Aorta (tissue), 5 donors: ENCODE data around the gene UBE2Z. TPM values are rescaled to one million over a fixed set of nuclear protein-coding genes. Genes with fewer than 3 reads are reported as not detected.
A peak's percentile ranks its signal among the peaks of the same experiment; 100 is the strongest.

Source experiments
- ATAC-seq: fragments of 200-7000 bp; cut with Tn5 transposase; one replicate; pipeline ENCODE4 v1.9.1; 2022; ENCODE audit warnings: moderate library complexity; ENCODE audit not compliant: low FRiP score
- DNase-seq, 2 donors: peaks; one replicate each; pipeline ENCODE4 v3.0.0-alpha.2; 2020
- H3K27ac ChIP-seq, 2 donors: one replicate each; pipeline ENCODE4 v1.5.1; 2013; ENCODE audit warnings: low read length in 2 of 2, mild to moderate bottlenecking in 2 of 2, moderate library complexity in 2 of 2, control low read depth in 1 of 2, inconsistent platforms in 1 of 2, low read depth in 1 of 2
- H3K27me3 ChIP-seq, 2 donors: one replicate each; pipeline ENCODE4 v1.6.1; 2013; ENCODE audit warnings: control low read depth in 1 of 2, low read length in 1 of 2, mild to moderate bottlenecking in 1 of 2, moderate library complexity in 1 of 2; ENCODE audit not compliant: insufficient read depth in 2 of 2, control insufficient read depth in 1 of 2
- H3K36me3 ChIP-seq, 2 donors: one replicate each; pipeline ENCODE4 v1.6.1; 2013; ENCODE audit warnings: control low read depth in 1 of 2, low read length in 1 of 2, mild to moderate bottlenecking in 1 of 2; ENCODE audit not compliant: insufficient read depth in 2 of 2, control insufficient read depth in 1 of 2
- H3K4me1 ChIP-seq, 2 donors: one replicate each; pipeline ENCODE4 v1.6.1; 2013; ENCODE audit warnings: low read length in 2 of 2, control low read depth in 1 of 2, mild to moderate bottlenecking in 1 of 2, moderate library complexity in 1 of 2; ENCODE audit not compliant: insufficient read depth in 2 of 2, control insufficient read depth in 1 of 2
- H3K4me3 ChIP-seq, 2 donors: one replicate each; pipeline ENCODE4 v1.5.1; 2013; ENCODE audit warnings: low read length in 2 of 2, control low read depth in 1 of 2, mild to moderate bottlenecking in 1 of 2
- H3K9me3 ChIP-seq: one replicate; pipeline ENCODE4 v1.6.1; 2013; ENCODE audit warnings: mild to moderate bottlenecking, low read length; ENCODE audit not compliant: control insufficient read depth
- WGBS, 2 donors: extraction: QIAGEN DNeasy Blood & Tissue Kit; methylation state at CpG; one replicate each; pipeline ENCODE4 v1.1.7; 2013; 5-methylcytosine and 5-hydroxymethylcytosine counted together
- intact Hi-C, 2 donors: fragments of 100-400 bp; cut with DNase I; formaldehyde crosslinking; loops; one replicate each; pipeline versions ENCODE4 v1.14.2 to v1.15.0; 2022
- long read RNA-seq, 2 donors: library from polyadenylated mRNA; unstranded; transcript quantifications; one replicate each; pipeline ENCODE4 v2.0.0, GENCODE V29; 2020 to 2021
- polyA plus RNA-seq, 2 donors: library from polyadenylated mRNA; stranded (reverse); fragments of 200-250 nt; gene quantifications; one replicate each; pipeline ENCODE4 v1.2.3, GENCODE V29; 2013
- total RNA-seq, 2 donors: library from RNA; stranded (reverse); fragmentation: NEBNext Ultra II Directional; extraction: Animal tissue kit (Norgen Biotek cat#: 25700); gene quantifications; one replicate each; pipeline ENCODE4 v1.2.1, GENCODE V29; 2021
- donor health status: healthy with polysubstance abuse.
- donor health status: Bipolar disorder and iron deficiency.
- donor health status: DM: no; HTN: no; CAD: no.
- donor health status: DM: no; HTN: no; CAD: no.
- donor health status: DM: yes; HTN: yes; CAD: no.

UBE2Z gene
- total RNA-seq (10 to 100 TPM; 67.6 to 84.0 TPM), polyA plus RNA-seq (10 to 100 TPM; 29.8 to 54.7 TPM)
- long read RNA-seq, donor 1, full-length matches to known transcripts, result 62 of 93 reads
- long read RNA-seq, donor 1, partial matches to known transcripts, result 4 of 93 reads
- long read RNA-seq, donor 1, other reads (novel, unspliced or antisense), result 27 of 93 reads
- long read RNA-seq, donor 2, transcript UBE2Z-201 (7 exons, 3,122 nt), result major isoform, 17 of 30 reads
- long read RNA-seq, donor 2, partial matches to known transcripts, result 1 of 30 reads
- long read RNA-seq, donor 2, other reads (novel, unspliced or antisense), result 11 of 30 reads

DNA sequence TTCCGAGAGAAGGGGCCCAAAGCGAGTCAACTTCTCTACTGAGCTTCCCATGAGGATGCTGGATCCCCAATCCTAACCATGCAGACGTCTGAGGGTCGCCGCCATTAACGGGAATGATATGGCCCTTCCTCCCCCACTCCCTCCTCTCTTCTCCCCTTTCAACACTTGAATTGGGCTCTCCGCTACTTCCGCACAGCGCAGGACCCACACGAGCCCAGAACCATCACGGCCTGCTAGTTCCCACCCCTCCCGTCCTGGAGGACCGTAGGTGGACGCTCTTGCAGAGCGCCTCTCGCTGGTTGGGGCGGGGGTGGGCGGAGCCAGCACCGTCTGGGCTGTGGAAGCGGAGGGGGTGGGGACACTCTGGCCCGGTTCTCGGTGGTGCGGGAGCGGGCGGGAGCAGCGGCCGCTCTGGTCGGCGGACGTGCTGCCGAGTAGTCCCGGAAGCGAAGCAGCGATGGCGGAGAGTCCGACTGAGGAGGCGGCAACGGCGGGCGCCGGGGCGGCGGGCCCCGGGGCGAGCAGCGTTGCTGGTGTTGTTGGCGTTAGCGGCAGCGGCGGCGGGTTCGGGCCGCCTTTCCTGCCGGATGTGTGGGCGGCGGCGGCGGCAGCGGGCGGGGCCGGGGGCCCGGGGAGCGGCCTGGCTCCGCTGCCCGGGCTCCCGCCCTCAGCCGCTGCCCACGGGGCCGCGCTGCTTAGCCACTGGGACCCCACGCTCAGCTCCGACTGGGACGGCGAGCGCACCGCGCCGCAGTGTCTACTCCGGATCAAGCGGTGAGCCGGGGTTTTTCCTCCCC is at the start of gene UBE2Z:
UBE2Z (plus strand) TSS at position 361 of the 797 bp plus-strand sequence; CDS start at position 458, 97 bp downstream.
- peak within 1 kb of the TSS; percentile 33 to 64 for H3K27ac ChIP-seq
- intact Hi-C loops, result loop anchor here (1.0 to 5.0 kb wide), 3 partner anchors 16 to 34 kb away; partner anchors contain the start of genes ATP5MC1 (in 1 of the 2) and SNF8 (in 1 of the 2)
- H3K27me3 ChIP-seq, result no peaks in the 10 kb centered on the region
- no peaks in the 10 kb centered on the region for H3K9me3 ChIP-seq
- no peaks in the 10 kb centered on the region for H3K4me1 ChIP-seq
- 0 to 1% methylated on average over 47 to 81 of the region's 81 CpGs for WGBS, 2 donors
- peak; percentile 98 for ATAC-seq
- no peaks in the 10 kb centered on the region for H3K36me3 ChIP-seq
- H3K4me3 ChIP-seq, result peak within 1 kb of the TSS; percentile 71 to 98
- DNase-seq, result peak; percentile 95 to 97

DNA sequence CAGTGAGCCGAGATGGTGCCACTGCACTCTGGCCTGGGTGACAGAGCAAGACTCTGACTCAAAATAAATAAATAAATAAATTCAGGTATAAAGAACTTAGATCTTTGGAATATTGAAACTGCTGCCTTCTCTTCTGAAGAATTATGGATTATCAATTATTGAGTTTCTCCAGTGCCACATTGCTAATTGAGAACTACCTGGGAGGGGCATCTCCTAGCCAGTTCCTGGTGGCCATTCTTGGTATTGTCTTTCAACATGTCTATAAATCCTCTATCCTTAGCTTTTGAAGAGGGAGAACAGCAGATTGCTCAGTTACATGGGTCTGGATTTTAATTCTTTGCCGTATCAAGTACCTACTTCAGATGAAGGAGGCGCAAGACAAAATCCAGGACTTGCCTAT is 48.2 kb upstream of the UBE2Z start:
- H3K27me3 ChIP-seq, result no peaks in the 10 kb centered on the region
- intact Hi-C loops, result no loop called here
- no peak overlapping the region for H3K4me3 ChIP-seq
- H3K36me3 ChIP-seq, result peaks cover 5% of the 10 kb centered on the region in 2 donors
- DNase-seq (no peak), ATAC-seq (no peak)
- no peaks in the 10 kb centered on the region for H3K4me1 ChIP-seq
- whole genome bisulfite sequencing, 2 donors, result 96 to 97% methylated on average over 3 of the region's 3 CpGs
- no peaks in the 10 kb centered on the region for H3K9me3 ChIP-seq
- H3K27ac ChIP-seq, result no peak overlapping the region

DNA sequence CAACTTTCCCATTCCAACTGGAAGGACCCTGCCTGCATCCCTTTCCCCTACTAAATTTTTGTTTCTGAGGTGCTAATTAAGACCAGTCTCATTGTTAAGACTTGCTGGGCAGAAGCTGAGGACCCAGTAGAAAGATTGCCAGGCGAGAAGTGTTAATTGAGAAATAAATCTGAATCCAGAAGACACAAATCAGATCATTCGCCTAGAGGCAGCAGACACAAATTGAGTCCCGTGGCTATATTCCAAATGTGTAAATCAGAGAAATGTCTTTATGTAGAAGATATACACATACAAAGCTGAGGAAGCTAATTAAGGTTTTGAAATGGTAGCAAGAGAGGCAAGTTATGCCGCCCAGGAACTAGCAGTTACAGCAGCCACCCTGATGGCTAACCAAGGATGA is 47.8 kb upstream of the UBE2Z start:
- WGBS, 2 donors, result 92 to 93% methylated on average over 4 of the region's 4 CpGs
- DNase-seq (no peak), ATAC-seq (no peak)
- Histone ChIP-seq H3K27me3 (no peaks in the 10 kb centered on the region), H3K4me1 (no peaks in the 10 kb centered on the region), H3K9me3 (no peaks in the 10 kb centered on the region), H3K36me3 (peaks cover 5 to 6% of the 10 kb centered on the region in 2 donors), H3K4me3 (no peak overlapping the region), H3K27ac (no peak overlapping the region)
- intact Hi-C loops, result no loop called here

DNA sequence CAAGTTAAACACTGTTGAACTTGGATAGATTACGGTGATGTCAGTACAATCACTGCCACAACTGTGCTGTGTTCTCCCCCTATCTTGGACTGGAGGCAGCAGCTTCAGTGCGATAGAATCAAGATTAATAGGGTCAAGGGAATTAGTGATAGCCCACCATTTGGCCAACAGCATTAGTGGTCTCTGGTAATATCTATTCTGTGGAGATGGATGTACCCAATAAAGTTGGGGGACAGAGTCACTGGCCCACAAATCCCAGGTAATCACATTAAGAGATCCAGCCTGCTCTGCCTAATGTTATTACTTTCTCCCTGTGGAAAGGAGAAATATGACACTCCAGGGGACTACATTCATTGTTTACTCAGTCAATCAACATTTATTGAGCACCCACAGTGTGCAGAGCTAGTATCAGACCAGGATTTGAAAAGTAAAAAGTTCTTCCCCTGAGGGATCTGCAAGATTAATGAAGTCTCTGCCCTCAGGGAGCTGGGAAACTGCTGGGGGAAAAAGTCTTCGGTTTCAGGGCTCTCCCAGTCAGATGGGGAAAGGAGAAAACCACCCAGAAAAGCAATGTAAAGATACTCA is 39.2 kb upstream of the UBE2Z start:
- Histone ChIP-seq H3K4me3 (no peak overlapping the region), H3K36me3 (peaks cover 0 to 4% of the 10 kb centered on the region in 2 donors), H3K9me3 (no peaks in the 10 kb centered on the region), H3K4me1 (no peaks in the 10 kb centered on the region), H3K27me3 (no peaks in the 10 kb centered on the region), H3K27ac (no peak overlapping the region)
- 49 to 51% methylated on average over 3 of the region's 3 CpGs for WGBS, 2 donors
- DNase-seq (no peak), ATAC-seq (no peak)
- intact Hi-C loops, result no loop called here

DNA sequence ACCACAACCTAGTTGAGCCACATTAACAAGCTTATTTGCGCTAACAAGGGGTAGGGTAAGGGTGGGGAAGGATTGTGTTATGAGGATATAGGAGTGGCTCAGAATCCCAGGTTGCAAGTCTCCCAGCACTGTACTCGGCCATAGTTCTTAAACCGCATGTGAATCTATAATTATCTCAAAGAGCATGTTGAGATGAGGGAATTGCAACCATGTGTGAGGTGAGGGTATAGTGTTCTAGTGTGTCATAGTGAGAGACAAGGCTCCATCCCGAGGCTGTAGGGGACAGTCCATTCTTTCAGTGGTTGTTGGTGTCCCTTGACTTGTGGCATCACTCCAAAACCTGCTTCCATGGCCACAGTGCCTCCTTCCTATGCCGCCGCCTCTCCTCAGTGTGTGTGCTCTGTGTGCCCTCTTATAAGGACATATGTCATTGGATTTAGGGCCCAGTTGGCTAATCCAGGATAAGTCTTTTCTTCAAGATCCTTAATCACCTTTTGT is 38.3 kb upstream of the UBE2Z start:
- Histone ChIP-seq H3K27me3 (no peaks in the 10 kb centered on the region), H3K36me3 (peaks cover 0 to 3% of the 10 kb centered on the region in 2 donors), H3K9me3 (no peaks in the 10 kb centered on the region), H3K4me3 (no peak overlapping the region), H3K27ac (no peak overlapping the region), H3K4me1 (no peaks in the 10 kb centered on the region)
- 70 to 72% methylated on average over 6 of the region's 6 CpGs for WGBS, 2 donors
- intact Hi-C loops, result loop anchor here in 1 of 2 donors (10.0 kb wide), 1 partner anchor 145 kb away; the partner anchor contains the start of genes HOXB13, PRAC1 and PRAC2
- no peak for ATAC-seq
- no peak for DNase-seq

DNA sequence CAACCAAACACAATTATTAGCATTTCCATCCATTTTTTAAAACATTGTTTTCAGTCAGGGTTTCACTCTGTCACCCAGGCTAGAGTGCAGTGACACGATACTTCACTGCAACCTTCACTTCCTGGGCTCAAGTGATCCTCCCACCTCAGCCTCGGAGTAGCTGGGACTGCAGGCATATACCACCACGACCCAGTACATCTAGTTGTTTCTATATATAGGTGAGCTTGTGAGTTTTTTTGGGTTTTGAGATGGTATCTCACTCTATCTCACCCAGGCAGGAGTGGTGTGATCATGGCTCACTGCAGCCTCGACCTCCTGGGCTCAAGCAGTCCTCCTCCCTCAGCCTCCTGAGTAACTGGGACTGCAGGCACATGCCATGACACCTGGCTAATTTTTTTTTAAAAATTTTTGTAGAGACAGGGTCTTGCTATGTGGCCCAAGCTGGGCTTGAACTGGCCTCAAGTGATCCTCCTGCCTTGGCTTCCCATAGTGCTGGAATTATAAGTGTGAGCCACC is 37.1 kb upstream of the UBE2Z start:
- no peaks in the 10 kb centered on the region for H3K4me1 ChIP-seq
- no peak overlapping the region for H3K27ac ChIP-seq
- H3K9me3 ChIP-seq, result no peaks in the 10 kb centered on the region
- H3K4me3 ChIP-seq, result no peak overlapping the region
- DNase-seq (no peak), ATAC-seq (no peak)
- WGBS, 2 donors, result 57 to 62% methylated on average over 4 of the region's 4 CpGs
- H3K27me3 ChIP-seq, result no peaks in the 10 kb centered on the region
- intact Hi-C loops, result loop anchor here in 1 of 2 donors (10.0 kb wide), 1 partner anchor 146 kb away; the partner anchor contains the start of genes HOXB13, PRAC1 and PRAC2
- no peaks in the 10 kb centered on the region for H3K36me3 ChIP-seq

DNA sequence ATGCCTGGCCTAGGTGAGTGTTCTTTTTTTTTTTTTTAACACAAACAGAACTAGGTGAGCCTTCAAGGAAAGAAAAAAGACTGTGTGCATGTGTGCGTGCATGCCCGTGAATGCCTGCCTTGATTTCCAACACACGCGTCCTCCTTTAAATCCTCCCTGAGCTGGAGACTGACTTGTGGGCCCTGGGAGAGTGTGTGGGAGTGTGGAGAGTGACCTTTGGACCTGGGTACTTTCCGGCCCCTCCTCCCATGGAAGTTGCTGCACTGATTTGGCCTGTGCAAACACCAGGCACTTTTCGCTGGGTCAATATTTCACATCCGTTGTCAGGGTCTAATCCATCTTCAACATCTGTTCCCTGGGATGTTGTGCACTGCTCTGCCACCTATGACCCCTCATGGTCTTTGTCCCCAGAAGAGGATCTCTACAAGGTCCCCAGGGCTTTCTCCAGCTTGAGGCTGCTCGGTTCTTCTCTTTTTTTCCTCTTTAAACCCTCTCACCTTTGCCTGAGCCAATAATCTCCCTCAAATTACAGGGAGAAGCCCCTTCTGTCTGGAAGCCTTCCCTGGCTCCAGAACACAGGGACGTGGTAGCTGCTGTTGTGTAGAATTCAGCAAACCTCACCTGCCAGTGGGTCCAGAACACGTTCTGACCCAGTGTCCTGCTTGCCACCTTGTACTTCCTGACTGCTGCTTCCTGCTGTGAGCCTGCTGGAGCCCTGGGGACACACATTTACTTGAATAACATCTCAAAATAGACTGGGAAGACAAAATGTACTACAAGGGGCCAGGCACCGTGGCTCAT is 36.5 kb upstream of the UBE2Z start:
- DNase-seq (no peak), ATAC-seq (peak; percentile 68)
- H3K4me1 ChIP-seq, result no peaks in the 10 kb centered on the region
- no peak overlapping the region for H3K27ac ChIP-seq
- intact Hi-C loops, result loop anchor here in 1 of 2 donors (10.0 kb wide), 1 partner anchor 147 kb away; the partner anchor contains the start of genes HOXB13, PRAC1 and PRAC2
- no peaks in the 10 kb centered on the region for H3K9me3 ChIP-seq
- H3K27me3 ChIP-seq, result no peaks in the 10 kb centered on the region
- no peak overlapping the region for H3K4me3 ChIP-seq
- H3K36me3 ChIP-seq, result no peaks in the 10 kb centered on the region
- WGBS, 2 donors, result 49 to 54% methylated on average over 11 of the region's 11 CpGs
